OCI-LY7 (cell line): ENCODE results near the gene EIPR1.

Source experiments
- EZH2phosphoT487 ChIP-seq: fragments of 200-600 bp; sonication (generic); IDR thresholded peaks from 2 replicates; pipeline ENCODE4 v1.6.1; 2018; ENCODE audit warnings: low read depth, borderline replicate concordance, mild to moderate bottlenecking, mixed run types, antibody characterized with exemption, low read length, moderate library complexity, mixed read lengths
- TF ChIP-seq, protein P1 (sequence below): fragments of 200-600 bp; sonication (generic); conservative IDR thresholded peaks from 2 replicates; pipeline ENCODE4 v1.5.1; 2014; ENCODE audit warnings: mild to moderate bottlenecking, antibody characterized with exemption, low read length, moderate library complexity, mixed read lengths

DNA sequence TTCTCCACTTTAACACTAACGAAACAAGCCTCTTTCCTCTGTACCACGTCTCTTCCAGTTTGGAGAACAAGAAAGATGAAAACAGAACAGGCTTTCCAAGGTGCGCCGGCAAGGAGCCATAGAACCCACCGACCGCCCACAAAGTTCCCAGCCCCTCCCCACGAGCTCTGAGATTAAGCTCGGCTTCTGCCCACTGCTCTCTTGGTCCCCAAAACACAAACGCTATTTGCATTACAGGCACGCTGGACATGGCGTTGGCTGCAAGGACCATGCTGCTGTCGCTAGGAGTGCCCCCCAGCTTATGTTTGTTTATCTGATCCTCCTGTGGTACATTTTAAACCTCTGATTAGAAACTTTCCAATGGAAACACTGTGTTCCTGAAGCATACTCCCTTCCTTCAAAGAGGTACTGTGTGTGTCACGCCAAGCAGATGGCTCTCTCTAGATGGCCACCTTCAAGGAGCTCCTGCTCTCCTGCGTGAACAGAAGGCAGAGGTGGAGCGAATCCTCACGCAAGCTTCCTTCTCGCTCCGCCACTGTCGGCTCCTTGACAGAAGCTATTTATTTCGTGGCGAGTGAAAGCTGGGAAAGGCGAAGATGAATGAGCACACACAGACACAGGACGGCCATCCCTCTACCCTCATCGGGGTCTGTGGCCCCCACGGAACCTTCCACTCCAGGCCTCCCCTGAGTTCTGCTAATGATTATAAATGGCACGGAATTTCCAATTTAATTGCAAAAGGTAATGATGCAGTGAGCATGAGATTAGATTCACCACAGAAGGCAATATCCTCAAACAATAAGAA, 166.2 kb downstream of the EIPR1 start:
- TF ChIP-seq, protein P1, sequence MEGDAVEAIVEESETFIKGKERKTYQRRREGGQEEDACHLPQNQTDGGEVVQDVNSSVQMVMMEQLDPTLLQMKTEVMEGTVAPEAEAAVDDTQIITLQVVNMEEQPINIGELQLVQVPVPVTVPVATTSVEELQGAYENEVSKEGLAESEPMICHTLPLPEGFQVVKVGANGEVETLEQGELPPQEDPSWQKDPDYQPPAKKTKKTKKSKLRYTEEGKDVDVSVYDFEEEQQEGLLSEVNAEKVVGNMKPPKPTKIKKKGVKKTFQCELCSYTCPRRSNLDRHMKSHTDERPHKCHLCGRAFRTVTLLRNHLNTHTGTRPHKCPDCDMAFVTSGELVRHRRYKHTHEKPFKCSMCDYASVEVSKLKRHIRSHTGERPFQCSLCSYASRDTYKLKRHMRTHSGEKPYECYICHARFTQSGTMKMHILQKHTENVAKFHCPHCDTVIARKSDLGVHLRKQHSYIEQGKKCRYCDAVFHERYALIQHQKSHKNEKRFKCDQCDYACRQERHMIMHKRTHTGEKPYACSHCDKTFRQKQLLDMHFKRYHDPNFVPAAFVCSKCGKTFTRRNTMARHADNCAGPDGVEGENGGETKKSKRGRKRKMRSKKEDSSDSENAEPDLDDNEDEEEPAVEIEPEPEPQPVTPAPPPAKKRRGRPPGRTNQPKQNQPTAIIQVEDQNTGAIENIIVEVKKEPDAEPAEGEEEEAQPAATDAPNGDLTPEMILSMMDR = no peak
- TF ChIP-seq EZH2phosphoT487 = no peak
